GM12892 (cell line): ENCODE data around the gene TRIO.

ENCODE experiments used
- POLR2A ChIP-seq: IDR thresholded peaks from 2 replicates; pipeline ENCODE4 v1.6.1; 2011; ENCODE audit warnings: low read depth, low read length, control low read depth
- POLR2AphosphoS5 ChIP-seq: IDR thresholded peaks from 2 replicates; pipeline ENCODE4 v1.6.1; 2011; ENCODE audit warnings: low read depth, low read length, control low read depth
- TAF1 ChIP-seq: IDR thresholded peaks from 2 replicates; pipeline ENCODE4 v1.6.1; 2011; ENCODE audit warnings: low read depth, mild to moderate bottlenecking, control low read depth, low read length, borderline replicate concordance

DNA sequence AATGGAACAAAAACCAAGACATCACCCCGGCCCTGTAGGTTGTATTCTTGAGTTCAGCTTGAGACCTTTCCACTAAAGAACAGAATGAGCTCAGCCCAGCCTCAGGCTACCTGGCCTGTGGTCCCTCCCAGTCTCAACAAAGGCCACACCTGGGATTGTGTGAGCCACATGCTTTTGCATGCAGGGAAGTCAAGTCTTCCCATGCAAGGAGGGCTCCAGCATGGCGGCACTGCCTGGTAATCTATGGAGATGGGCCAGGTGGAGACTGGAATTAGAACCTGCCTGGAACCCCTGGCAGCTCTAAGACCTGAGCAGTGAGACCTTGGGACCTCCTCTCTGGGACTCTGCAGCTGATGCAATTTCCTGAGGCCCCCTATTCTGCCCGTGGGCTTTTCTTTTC is 389.0 kb downstream of the TRIO start:
- no peak for TF ChIP-seq POLR2A
- no peak for TF ChIP-seq POLR2AphosphoS5
- TF ChIP-seq TAF1, result no peak
